H1 (cell line): ENCODE measurements around the gene CCDC40. TPM values are rescaled to one million over a fixed set of nuclear protein-coding genes. Genes with fewer than 3 reads are reported as not detected.

Source experiments
- CTCF ChIA-PET: fragments of 300-600 bp; sonication (Branson Sonifier 250); formaldehyde crosslinking; loops from one replicate; lab custom pipeline; 2021; ENCODE audit not compliant: partially characterized antibody; lab: Charles Lee
- POLR2A ChIA-PET: fragments of 300-600 bp; sonication (Branson Sonifier 250); formaldehyde crosslinking; loops from one replicate; lab custom pipeline; 2021; ENCODE audit warnings: inconsistent platforms; ENCODE audit not compliant: partially characterized antibody; lab: Charles Lee
- DNase-seq, 2 experiments: peaks; one replicate each; pipeline versions ENCODE4 v3.0.0 to v3.0.0-alpha.2; 2010 to 2022; ENCODE audit warnings: low spot score in 2 of 2, low read depth in 1 of 2, mixed read lengths in 1 of 2
- FAIRE-seq: peaks from 2 replicates; lab custom pipeline; 2011; peaks lifted over from hg19 to GRCh38; lab: Jason Lieb, UNC
- H2AFZ ChIP-seq: 2 replicates; pipeline ENCODE4 v1.8.1; 2012; ENCODE audit warnings: low read length, inconsistent platforms
- H2AK5ac ChIP-seq: 2 replicates; pipeline ENCODE4 v1.6.1; 2013; ENCODE audit warnings: low read depth, low read length
- H2BK120ac ChIP-seq: replicated peaks from 2 replicates; pipeline ENCODE3; 2013; ENCODE audit warnings: low read depth, low read length, inconsistent platforms
- H2BK12ac ChIP-seq: 2 replicates; pipeline ENCODE4 v1.6.1; 2013; ENCODE audit warnings: low read depth, low read length
- H2BK15ac ChIP-seq: 2 replicates; pipeline ENCODE4 v1.6.1; 2013; ENCODE audit warnings: low read length
- H2BK20ac ChIP-seq: 2 replicates; pipeline ENCODE4 v1.6.1; 2013; ENCODE audit warnings: low read length
- H2BK5ac ChIP-seq: 2 replicates; pipeline ENCODE4 v1.6.1; 2013; ENCODE audit warnings: low read depth, low read length
- H3K14ac ChIP-seq: 2 replicates; pipeline ENCODE4 v1.6.1; 2013; ENCODE audit warnings: inconsistent platforms; ENCODE audit not compliant: insufficient read length
- H3K18ac ChIP-seq: 2 replicates; pipeline ENCODE4 v1.6.1; 2013; ENCODE audit warnings: low read length; ENCODE audit errors: extremely low read depth
- H3K23ac ChIP-seq: 2 replicates; pipeline ENCODE4 v1.6.1; 2013; ENCODE audit warnings: inconsistent platforms; ENCODE audit not compliant: insufficient read length
- H3K23me2 ChIP-seq: 2 replicates; pipeline ENCODE4 v1.6.1; 2013; ENCODE audit warnings: low read depth, low read length
- H3K27ac ChIP-seq: 2 replicates; pipeline ENCODE4 v1.6.1; 2011; ENCODE audit warnings: low read depth, low read length, inconsistent platforms
- H3K27me3 ChIP-seq, 4 experiments: replicated peaks in 1 of 4; 1 replicate in 1 of 4; 2 replicates in 3 of 4; pipeline versions ENCODE4 v1.6.1 to v1.8.1; 2011 to 2013; ENCODE audit warnings: low read length in 3 of 4, mild to moderate bottlenecking in 3 of 4, inconsistent platforms in 2 of 4, mixed read lengths in 2 of 4, moderate library complexity in 1 of 4; ENCODE audit not compliant: control insufficient read depth in 3 of 4, insufficient read depth in 3 of 4; ENCODE audit errors: extremely low read depth in 1 of 4
- H3K36me3 ChIP-seq, 4 experiments: 2 replicates each; pipeline versions ENCODE4 v1.6.1 to v1.8.1; 2011 to 2013; ENCODE audit warnings: mild to moderate bottlenecking in 4 of 4, low read length in 3 of 4, moderate library complexity in 2 of 4, control low read depth in 1 of 4, inconsistent platforms in 1 of 4; ENCODE audit not compliant: insufficient read depth in 4 of 4, control insufficient read depth in 2 of 4
- H3K4ac ChIP-seq: replicated peaks from 2 replicates; pipeline ENCODE3; 2013; ENCODE audit warnings: low read length, low read depth, mixed read lengths, inconsistent platforms; ENCODE audit not compliant: insufficient read length
- H3K4me1 ChIP-seq, 4 experiments: replicated peaks in 1 of 4; 1 replicate in 1 of 4; 2 replicates in 3 of 4; pipeline versions ENCODE4 v1.6.1 to v1.8.1; 2011 to 2013; ENCODE audit warnings: low read length in 3 of 4, inconsistent platforms in 2 of 4, mixed read lengths in 1 of 4; ENCODE audit not compliant: insufficient read depth in 4 of 4, control insufficient read depth in 3 of 4
- H3K4me2 ChIP-seq, 2 experiments: 2 replicates each; pipeline versions ENCODE4 v1.6.1 to v1.8.1; 2011 to 2013; ENCODE audit warnings: low read depth in 2 of 2, low read length in 2 of 2, control low read depth in 1 of 2, inconsistent platforms in 1 of 2, mild to moderate bottlenecking in 1 of 2; ENCODE audit not compliant: insufficient read depth in 1 of 2
- H3K4me3 ChIP-seq, 4 experiments: fragments of 200-600, 300-600 bp in 1 of 4; sonication (generic), shearing (Covaris generic), sonication (Bioruptor Twin) in 1 of 4; 2 replicates each; pipeline versions ENCODE4 v1.5.1 to v1.8.1; 2011 to 2016; ENCODE audit warnings: low read length in 4 of 4, low read depth in 3 of 4, control low read depth in 2 of 4, inconsistent platforms in 2 of 4, mild to moderate bottlenecking in 2 of 4, mixed read lengths in 1 of 4, moderate library complexity in 1 of 4; ENCODE audit not compliant: insufficient read depth in 2 of 4; ENCODE audit errors: extremely low read depth in 1 of 4
- H3K56ac ChIP-seq: replicated peaks from 2 replicates; pipeline ENCODE3; 2013; ENCODE audit warnings: low read depth, mild to moderate bottlenecking, mixed read lengths, low read length, inconsistent platforms; ENCODE audit not compliant: insufficient read length
- H3K79me1 ChIP-seq: 2 replicates; pipeline ENCODE4 v1.6.1; 2013; ENCODE audit warnings: low read depth, low read length, control low read depth
- H3K79me2 ChIP-seq, 2 experiments: 2 replicates each; pipeline versions ENCODE4 v1.6.1 to v1.8.1; 2012 to 2013; ENCODE audit warnings: low read length in 2 of 2, mild to moderate bottlenecking in 2 of 2, inconsistent platforms in 1 of 2; ENCODE audit not compliant: insufficient read depth in 2 of 2, control insufficient read depth in 1 of 2
- H3K9ac ChIP-seq, 4 experiments: replicated peaks in 1 of 4; 1 replicate in 1 of 4; 2 replicates in 3 of 4; pipeline versions ENCODE4 v1.6.1 to v1.8.1; 2011 to 2013; ENCODE audit warnings: low read depth in 3 of 4, low read length in 3 of 4, control low read depth in 2 of 4, mild to moderate bottlenecking in 2 of 4, moderate library complexity in 2 of 4, inconsistent platforms in 1 of 4; ENCODE audit errors: extremely low read depth in 1 of 4
- H3K9me3 ChIP-seq, 2 experiments: 2 replicates each; pipeline versions ENCODE4 v1.6.1 to v1.8.1; 2012 to 2013; ENCODE audit warnings: mild to moderate bottlenecking in 2 of 2, moderate library complexity in 2 of 2, control low read depth in 1 of 2, inconsistent platforms in 1 of 2, low read depth in 1 of 2, low read length in 1 of 2, mixed read lengths in 1 of 2; ENCODE audit not compliant: insufficient read depth in 2 of 2
- H4K20me1 ChIP-seq, 2 experiments: replicated peaks in 1 of 2; 2 replicates each; pipeline versions ENCODE3 to v1.8.1; 2011 to 2013; ENCODE audit warnings: inconsistent platforms in 2 of 2, low read length in 2 of 2, mild to moderate bottlenecking in 1 of 2; ENCODE audit not compliant: insufficient read depth in 2 of 2, control insufficient read depth in 1 of 2
- H4K5ac ChIP-seq: 2 replicates; pipeline ENCODE4 v1.6.1; 2013; ENCODE audit warnings: low read length, low read depth, mixed read lengths, inconsistent platforms; ENCODE audit not compliant: insufficient read length
- H4K8ac ChIP-seq: 2 replicates; pipeline ENCODE4 v1.8.0; 2013; ENCODE audit warnings: mild to moderate bottlenecking, moderate library complexity, low read length, inconsistent platforms; ENCODE audit not compliant: insufficient read depth; ENCODE audit errors: extremely low read depth
- H4K91ac ChIP-seq: replicated peaks from 2 replicates; pipeline ENCODE3; 2013; ENCODE audit warnings: low read length, mixed read lengths, inconsistent platforms; ENCODE audit not compliant: insufficient read length
- CHD2 ChIP-seq: IDR thresholded peaks from 2 replicates; pipeline ENCODE4 v1.6.1; 2012; ENCODE audit warnings: low read length, improper control_type of control experiment
- CTBP2 ChIP-seq: IDR thresholded peaks from 2 replicates; pipeline ENCODE4 v1.7.0; 2011; ENCODE audit warnings: borderline replicate concordance, mild to moderate bottlenecking, moderate library complexity, mixed read lengths, low read length; ENCODE audit not compliant: insufficient read depth, insufficient read length
- CTCF ChIP-seq, 3 experiments: IDR thresholded peaks; 1 replicate in 2 of 3; 2 replicates in 1 of 3; pipeline versions ENCODE4 v1.5.1 to v1.6.1; 2011; ENCODE audit warnings: low read length in 3 of 3, mild to moderate bottlenecking in 3 of 3, inconsistent platforms in 2 of 3, low read depth in 1 of 3, moderate library complexity in 1 of 3; ENCODE audit not compliant: insufficient read depth in 1 of 3; ENCODE audit errors: control extremely low read depth in 1 of 3
- FOSL1 ChIP-seq: IDR thresholded peaks from 2 replicates; pipeline ENCODE4 v1.6.1; 2011; ENCODE audit warnings: mild to moderate bottlenecking, low read depth, low read length, moderate library complexity; ENCODE audit not compliant: insufficient read depth
- GTF2F1 ChIP-seq: IDR thresholded peaks from 2 replicates; pipeline ENCODE4 v1.6.1; 2012; ENCODE audit warnings: low read depth, low read length, improper control_type of control experiment, borderline replicate concordance
- KDM1A ChIP-seq: fragments of 200-600, 300-600 bp; sonication (generic); IDR thresholded peaks from 2 replicates; pipeline ENCODE4 v1.7.1; 2016; ENCODE audit warnings: mild to moderate bottlenecking, low read length, borderline replicate concordance
- WGBS, 2 experiments: shearing (Covaris generic) in 1 of 2; methylation state at CpG; one replicate each; pipeline versions ENCODE4 v1.1.6 to v1.1.7; 2013 to 2015; ENCODE audit warnings: low lambda C conversion rate in 2 of 2, mixed read lengths in 2 of 2, inconsistent platforms in 1 of 2, low coverage in 1 of 2, missing lambda C conversion rate in 1 of 2; ENCODE audit not compliant: insufficient replicate concordance in 2 of 2, insufficient coverage in 1 of 2, insufficient read length in 1 of 2; ENCODE audit errors: extremely low coverage in 1 of 2, missing lambda C conversion rate in 1 of 2; 5-methylcytosine and 5-hydroxymethylcytosine counted together
- polyA plus RNA-seq, 7 experiments: library from polyadenylated mRNA; depleted of rRNA in 3 of 7; stranded (reverse) in 5 of 7; unstranded in 2 of 7; fragments of >200 nt in 5 of 7; fragments of 200-250 nt in 2 of 7; gene quantifications; 1 replicate in 5 of 7; 2 replicates in 1 of 7; 4 replicates in 1 of 7; pipeline versions ENCODE4 v1.2.1 to v1.2.3, GENCODE V29; 2011 to 2013; ENCODE audit warnings: missing spikeins in 2 of 7, mixed read lengths in 2 of 7
- total RNA-seq: library from RNA; stranded (reverse); fragmentation: NEBNext Ultra II Directional; extraction: Animal tissue kit (Norgen Biotek cat#: 25700); gene quantifications from 2 replicates; pipeline ENCODE4 v1.2.1, GENCODE V29; 2021

Gene CCDC40
- total and polyA plus RNA-seq, 2 of the 8 experiments (the other 6 are each of a cell fraction or from before 2014, with no cell fraction given): 4.1 to 11.5 TPM

GRCh38 chr17:80070375-80071115, 34.1 kb downstream of the CCDC40 start:
- Histone ChIP-seq H3K27ac (no peak overlapping the region), H3K4me2 (no peak overlapping the region), H3K23ac (no peak overlapping the region), H3K27me3 (no peaks in the 10 kb centered on the region), H3K9me3 (no peaks in the 10 kb centered on the region), H3K56ac (no peak overlapping the region), H3K79me2 (no peaks in the 10 kb centered on the region), H2BK120ac (no peak overlapping the region), H3K4me1 (peaks cover 0 to 6% (median 2%) of the 10 kb centered on the region in 4 experiments; a peak in 4 of 7 replicates), H3K14ac (no peak overlapping the region), H3K18ac (0 out of 2 replicates have a peak overlapping the region, but pooled peaks have one; percentile 7), H3K23me2 (no peaks in the 10 kb centered on the region), H2BK15ac (no peak overlapping the region), H3K79me1 (no peaks in the 10 kb centered on the region), H4K20me1 (no peaks in the 10 kb centered on the region), H3K4ac (no peak overlapping the region), H4K8ac (no peak overlapping the region), H4K5ac (no peak overlapping the region), H4K91ac (no peak overlapping the region), H2AFZ (no peak overlapping the region), H2AK5ac (no peak overlapping the region), H3K9ac (no peak overlapping the region), H2BK12ac (no peak overlapping the region), H3K4me3 (no peak overlapping the region), H2BK5ac (no peak overlapping the region), H3K36me3 (no peaks in the 10 kb centered on the region), H2BK20ac (no peak overlapping the region)
- no peak for DNase-seq
- no peak for FAIRE-seq
- TF ChIP-seq FOSL1: no peak
- TF ChIP-seq CHD2: no peak
- TF ChIP-seq KDM1A: no peak
- TF ChIP-seq GTF2F1: no peak
- TF ChIP-seq CTCF (IDR thresholded peaks at IDR 0.05; ENCODE audit: control extremely low read depth in 1 of 3, insufficient read depth in 1 of 3, low read depth in 1 of 3, low read length in 3 of 3): no peak
- no peak for TF ChIP-seq CTBP2
- WGBS, 2 experiments: 93% methylated on average over 15 of the region's 15 CpGs; no CpG with 5 or more reads in 1 of the 2 experiments
- CTCF ChIA-PET: interaction anchor here (0.7 to 6.0 kb wide), 3 partner anchors 11 to 21 kb away, joined by 3 to 32 read pairs (median 3); no protein-coding TSS in a partner anchor
- POLR2A ChIA-PET: interaction anchor here (0.6 to 1.0 kb wide), 2 partner anchors 10 to 358 kb away, joined by 3 to 6 read pairs; no protein-coding TSS in a partner anchor
